Keratinocyte (primary cell): ENCODE measurements around the gene KCNN2. TPM values are rescaled to one million over a fixed set of nuclear protein-coding genes. Genes with fewer than 3 reads are reported as not detected.
A peak's percentile ranks its signal among the peaks of the same experiment; 100 is the strongest.

ENCODE experiments used
- DNase-seq: peaks from one replicate; pipeline ENCODE4 v3.0.0-alpha.2; 2011; ENCODE audit warnings: low read depth, missing footprints, low spot score
- FAIRE-seq: peaks from 2 replicates; lab custom pipeline; 2011; peaks lifted over from hg19 to GRCh38; lab: Jason Lieb, UNC
- H2AFZ ChIP-seq: 2 replicates; pipeline ENCODE4 v1.6.0; 2012; ENCODE audit warnings: low read length, control low read depth, inconsistent platforms; ENCODE audit not compliant: control insufficient read depth
- H3K27ac ChIP-seq: 2 replicates; pipeline ENCODE4 v1.5.1; 2011; ENCODE audit warnings: low read length; ENCODE audit not compliant: control insufficient read depth, insufficient read depth
- H3K27me3 ChIP-seq: 3 replicates; pipeline ENCODE4 v1.6.0; 2011; ENCODE audit warnings: low read length; ENCODE audit not compliant: control insufficient read depth, insufficient read depth; ENCODE audit errors: extremely low read depth
- H3K36me3 ChIP-seq, 2 experiments: 2 replicates in 1 of 2; 3 replicates in 1 of 2; pipeline ENCODE4 v1.5.1; 2011; ENCODE audit warnings: low read length in 2 of 2, mild to moderate bottlenecking in 1 of 2; ENCODE audit not compliant: control insufficient read depth in 2 of 2, insufficient read depth in 2 of 2; ENCODE audit errors: extremely low read depth in 1 of 2
- H3K4me1 ChIP-seq: 3 replicates; pipeline ENCODE4 v1.5.1; 2011; ENCODE audit warnings: low read length; ENCODE audit not compliant: control insufficient read depth, insufficient read depth; ENCODE audit errors: extremely low read depth
- H3K4me2 ChIP-seq: 3 replicates; pipeline ENCODE4 v1.6.0; 2011; ENCODE audit warnings: low read depth, low read length; ENCODE audit not compliant: control insufficient read depth, insufficient read depth; ENCODE audit errors: extremely low read depth
- H3K4me3 ChIP-seq, 3 experiments: fragments of 200-600 bp in 1 of 3; sonication (generic) in 1 of 3; 2 replicates in 2 of 3; 3 replicates in 1 of 3; pipeline ENCODE4 v1.5.1; 2011 to 2016; ENCODE audit warnings: low read length in 3 of 3, mild to moderate bottlenecking in 3 of 3, control low read depth in 2 of 3, inconsistent platforms in 1 of 3, low read depth in 1 of 3, mixed read lengths in 1 of 3, mixed run types in 1 of 3, moderate library complexity in 1 of 3; ENCODE audit not compliant: control insufficient read depth in 2 of 3, insufficient read depth in 2 of 3; ENCODE audit errors: extremely low read depth in 1 of 3
- H3K79me2 ChIP-seq: 2 replicates; pipeline ENCODE4 v1.6.0; 2012; ENCODE audit warnings: low read length; ENCODE audit not compliant: control insufficient read depth, insufficient read depth
- H3K9ac ChIP-seq: 3 replicates; pipeline ENCODE4 v1.6.0; 2011; ENCODE audit warnings: low read length; ENCODE audit not compliant: control insufficient read depth, insufficient read depth; ENCODE audit errors: extremely low read depth
- H3K9me1 ChIP-seq: 3 replicates; pipeline ENCODE4 v1.6.0; 2011; ENCODE audit warnings: low read length; ENCODE audit not compliant: control insufficient read depth, insufficient read depth; ENCODE audit errors: extremely low read depth
- H3K9me3 ChIP-seq: 2 replicates; pipeline ENCODE4 v1.5.1; 2012; ENCODE audit warnings: low read depth, low read length; ENCODE audit not compliant: control insufficient read depth
- H4K20me1 ChIP-seq: 3 replicates; pipeline ENCODE4 v1.6.0; 2011; ENCODE audit warnings: low read length; ENCODE audit not compliant: control insufficient read depth, insufficient read depth; ENCODE audit errors: extremely low read depth
- CTCF ChIP-seq, 3 experiments: IDR thresholded peaks in 1 of 3; conservative IDR thresholded peaks in 1 of 3; optimal IDR thresholded peaks in 1 of 3; 2 replicates in 2 of 3; 3 replicates in 1 of 3; pipeline versions ENCODE3 to v1.5.1; 2011; ENCODE audit warnings: low read length in 3 of 3, mild to moderate bottlenecking in 3 of 3, moderate library complexity in 2 of 3, control low read depth in 1 of 3, inconsistent platforms in 1 of 3; ENCODE audit not compliant: insufficient read depth in 2 of 3; ENCODE audit errors: extremely low read depth in 1 of 3
- EZH2 ChIP-seq: IDR thresholded peaks from one replicate; pipeline ENCODE4 v1.6.1; 2012; ENCODE audit warnings: inconsistent platforms, mild to moderate bottlenecking, low read length, moderate library complexity
- dilution Hi-C: fragments of 300-500 bp; cut with MboI; formaldehyde crosslinking; loops from one replicate; pipeline ENCODE4 v1.7.0; 2020; ENCODE audit warnings: low sequenced_read_pairs; ENCODE audit not compliant: extremely low pct_ligation_motif_present
- polyA plus RNA-seq, 5 experiments: library from polyadenylated mRNA; depleted of rRNA in 3 of 5; stranded (reverse) in 3 of 5; stranded (forward) in 1 of 5; unstranded in 1 of 5; fragments of >200 nt; gene quantifications; 1 replicate in 1 of 5; 2 replicates in 3 of 5; 3 replicates in 1 of 5; pipeline versions ENCODE4 v1.2.1 to v1.2.3, GENCODE V29; 2011 to 2012; ENCODE audit warnings: missing spikeins in 2 of 5, low read depth in 1 of 5, low replicate concordance in 1 of 5

KCNN2 gene
- polyA plus RNA-seq, 1 donor (not counting 4 experiments of a cell fraction or from before 2014, with no cell fraction given) = 0.09 TPM

GRCh38 chr5:114317751-114318150, 44.1 kb upstream of the KCNN2 start:
- H3K4me3 ChIP-seq = no peak overlapping the region
- dilution Hi-C loops = no loop called here
- TF ChIP-seq CTCF (optimal IDR thresholded peaks at IDR 0.05 in 1 of 3, IDR thresholded peaks at IDR 0.05 in 1 of 3, conservative IDR thresholded peaks at IDR 0.05 in 1 of 3; ENCODE audit: extremely low read depth in 1 of 3, insufficient read depth in 2 of 3, low read length in 3 of 3) = no peak
- no peak for TF ChIP-seq EZH2

GRCh38 chr5:114319236-114319635, 42.6 kb upstream of the KCNN2 start:
- dilution Hi-C loops = no loop called here
- Histone ChIP-seq H3K79me2 (no peaks in the 10 kb centered on the region), H4K20me1 (no peaks in the 10 kb centered on the region), H3K4me2 (no peak overlapping the region), H3K9me1 (no peaks in the 10 kb centered on the region), H2AFZ (no peak overlapping the region), H3K27me3 (no peaks in the 10 kb centered on the region), H3K9ac (no peak overlapping the region), H3K4me1 (no peaks in the 10 kb centered on the region), H3K9me3 (no peaks in the 10 kb centered on the region), H3K27ac (no peak overlapping the region), H3K36me3 (no peaks in the 10 kb centered on the region), H3K4me3 (no peak overlapping the region)
- no peak for FAIRE-seq
- no peak for DNase-seq
- no peak for TF ChIP-seq EZH2

More at GRCh38 chr5:114317751-114318150, 44.1 kb upstream of the KCNN2 start:
- no peaks in the 10 kb centered on the region for H3K9me3 ChIP-seq
- no peak overlapping the region for H3K27ac ChIP-seq
- no peak for DNase-seq
- no peaks in the 10 kb centered on the region for H4K20me1 ChIP-seq
- H3K4me1 ChIP-seq = no peaks in the 10 kb centered on the region
- no peaks in the 10 kb centered on the region for H3K9me1 ChIP-seq
- no peak overlapping the region for H3K9ac ChIP-seq
- H2AFZ ChIP-seq = peak overlapping the region; percentile 21
- no peaks in the 10 kb centered on the region for H3K27me3 ChIP-seq
- H3K36me3 ChIP-seq = no peaks in the 10 kb centered on the region
- H3K79me2 ChIP-seq = no peaks in the 10 kb centered on the region
- H3K4me2 ChIP-seq = no peak overlapping the region
- FAIRE-seq = no peak

- Histone ChIP-seq H4K20me1 (no peaks in the 10 kb centered on the region), H3K79me2 (no peaks in the 10 kb centered on the region), H3K9ac (no peak overlapping the region), H3K27ac (no peak overlapping the region), H3K4me2 (no peak overlapping the region), H3K4me1 (no peaks in the 10 kb centered on the region), H3K9me1 (no peaks in the 10 kb centered on the region), H3K36me3 (no peaks in the 10 kb centered on the region), H2AFZ (no peak overlapping the region), H3K27me3 (no peaks in the 10 kb centered on the region), H3K9me3 (no peaks in the 10 kb centered on the region), H3K4me3 (no peak overlapping the region)
- TF ChIP-seq EZH2 (no peak), CTCF (optimal IDR thresholded peaks at IDR 0.05 in 1 of 3, IDR thresholded peaks at IDR 0.05 in 1 of 3, conservative IDR thresholded peaks at IDR 0.05 in 1 of 3; ENCODE audit: extremely low read depth in 1 of 3, insufficient read depth in 2 of 3, low read length in 3 of 3) (no peak)
- DNase-seq = no peak
- FAIRE-seq = no peak
- dilution Hi-C loops = no loop called here
Measured at GRCh38 chr5:114319821-114320220, 42.0 kb upstream of the KCNN2 start.
